WTC11 (cell line): Measurements from ENCODE around the gene RNU1-4.
"Not testable (repeated sequence)": the region's sequence is repeated elsewhere in the genome, so short reads cannot be mapped to it uniquely, and the experiment has no call there.

ENCODE experiments used
- ATF1 ChIP-seq: sonication (generic); formaldehyde crosslinking; IDR thresholded peaks from 2 replicates; pipeline ENCODE4 v1.8.1; 2023; ENCODE audit warnings: mild to moderate bottlenecking, moderate library complexity, missing genetic modification reagents
- CREB1 ChIP-seq: sonication (generic); formaldehyde crosslinking; IDR thresholded peaks from 2 replicates; pipeline ENCODE4 v1.8.0; 2023; ENCODE audit warnings: mild to moderate bottlenecking, missing genetic modification reagents
- FOXP1 ChIP-seq: sonication (generic); formaldehyde crosslinking; IDR thresholded peaks from 2 replicates; pipeline ENCODE4 v1.8.0; 2022; ENCODE audit warnings: missing genetic modification reagents, mild to moderate bottlenecking, moderate library complexity, borderline replicate concordance
- IRF2 ChIP-seq: sonication (generic); formaldehyde crosslinking; IDR thresholded peaks from 2 replicates; pipeline ENCODE4 v1.8.0; 2022; ENCODE audit warnings: low read depth, missing genetic modification reagents, borderline replicate concordance
- JAZF1 ChIP-seq: fragments of 250-450 bp; sonication (Bioruptor Pico); IDR thresholded peaks from 2 replicates; pipeline ENCODE4 v1.9.0; 2021; ENCODE audit warnings: moderate library complexity, mild to moderate bottlenecking, inconsistent platforms
- MLX ChIP-seq: sonication (generic); formaldehyde crosslinking; IDR thresholded peaks from 2 replicates; pipeline ENCODE4 v1.8.1; 2023; ENCODE audit warnings: mild to moderate bottlenecking, missing genetic modification reagents, moderate library complexity
- NR3C1 ChIP-seq: sonication (generic); formaldehyde crosslinking; conservative IDR thresholded peaks from 2 replicates; pipeline ENCODE4 v1.8.1; 2023; ENCODE audit warnings: low read depth, mild to moderate bottlenecking, missing genetic modification reagents
- SP1 ChIP-seq: sonication (generic); formaldehyde crosslinking; conservative IDR thresholded peaks from 2 replicates; pipeline ENCODE4 v1.8.1; 2022; ENCODE audit warnings: missing genetic modification reagents
- TEAD4 ChIP-seq: sonication (generic); formaldehyde crosslinking; IDR thresholded peaks from 2 replicates; pipeline ENCODE4 v1.8.0; 2022; ENCODE audit warnings: mild to moderate bottlenecking, missing genetic modification reagents
- TP53 ChIP-seq: sonication (generic); formaldehyde crosslinking; IDR thresholded peaks from 2 replicates; pipeline ENCODE4 v1.8.1; 2023; ENCODE audit warnings: mild to moderate bottlenecking, missing genetic modification reagents
- USF2 ChIP-seq: sonication (generic); formaldehyde crosslinking; IDR thresholded peaks from 2 replicates; pipeline ENCODE4 v1.8.1; 2023; ENCODE audit warnings: mild to moderate bottlenecking, missing genetic modification reagents, moderate library complexity
- TF ChIP-seq, protein P1 (sequence below): fragments of 200-600 bp; IDR thresholded peaks from 2 replicates; pipeline ENCODE4 v1.8.0; 2022; ENCODE audit warnings: antibody characterized with exemption
- TF ChIP-seq, protein P2 (sequence below): sonication (generic); formaldehyde crosslinking; IDR thresholded peaks from 2 replicates; pipeline ENCODE4 v1.8.1; 2023; ENCODE audit warnings: mild to moderate bottlenecking, missing genetic modification reagents
- TF ChIP-seq, protein P3 (sequence below): sonication (generic); formaldehyde crosslinking; conservative IDR thresholded peaks from 2 replicates; pipeline ENCODE4 v1.8.1; 2023; ENCODE audit warnings: mild to moderate bottlenecking, low read depth, missing genetic modification reagents, moderate library complexity

DNA sequence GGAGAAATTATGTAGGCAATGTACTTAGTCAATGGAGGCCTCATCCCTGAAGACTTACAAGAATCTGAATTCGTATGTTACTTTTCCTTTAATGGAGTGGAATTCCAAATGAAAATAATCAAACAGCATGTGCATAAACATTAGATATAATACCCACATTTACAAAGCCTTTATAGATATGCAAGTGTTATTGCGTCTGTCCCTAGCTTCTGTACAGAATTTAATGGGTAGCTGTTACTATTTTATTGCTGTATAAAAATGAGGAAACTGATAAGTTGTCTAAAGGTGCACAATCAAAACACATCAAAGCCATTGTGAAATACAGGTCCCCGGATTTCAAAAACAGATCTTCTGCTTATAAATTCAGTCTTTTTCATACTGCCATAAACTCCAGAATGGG, 12.5 kb downstream of the RNU1-4 start:
- TF ChIP-seq, protein P1, sequence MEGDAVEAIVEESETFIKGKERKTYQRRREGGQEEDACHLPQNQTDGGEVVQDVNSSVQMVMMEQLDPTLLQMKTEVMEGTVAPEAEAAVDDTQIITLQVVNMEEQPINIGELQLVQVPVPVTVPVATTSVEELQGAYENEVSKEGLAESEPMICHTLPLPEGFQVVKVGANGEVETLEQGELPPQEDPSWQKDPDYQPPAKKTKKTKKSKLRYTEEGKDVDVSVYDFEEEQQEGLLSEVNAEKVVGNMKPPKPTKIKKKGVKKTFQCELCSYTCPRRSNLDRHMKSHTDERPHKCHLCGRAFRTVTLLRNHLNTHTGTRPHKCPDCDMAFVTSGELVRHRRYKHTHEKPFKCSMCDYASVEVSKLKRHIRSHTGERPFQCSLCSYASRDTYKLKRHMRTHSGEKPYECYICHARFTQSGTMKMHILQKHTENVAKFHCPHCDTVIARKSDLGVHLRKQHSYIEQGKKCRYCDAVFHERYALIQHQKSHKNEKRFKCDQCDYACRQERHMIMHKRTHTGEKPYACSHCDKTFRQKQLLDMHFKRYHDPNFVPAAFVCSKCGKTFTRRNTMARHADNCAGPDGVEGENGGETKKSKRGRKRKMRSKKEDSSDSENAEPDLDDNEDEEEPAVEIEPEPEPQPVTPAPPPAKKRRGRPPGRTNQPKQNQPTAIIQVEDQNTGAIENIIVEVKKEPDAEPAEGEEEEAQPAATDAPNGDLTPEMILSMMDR = not testable (repeated sequence)
- TF ChIP-seq ATF1 (CRISPR knock-in tag); NR3C1 (CRISPR knock-in tag); IRF2 (CRISPR knock-in tag); TEAD4 (CRISPR knock-in tag); TP53 (CRISPR knock-in tag); MLX (CRISPR knock-in tag); SP1 (CRISPR knock-in tag); JAZF1 (CRISPR knock-in tag); USF2; CREB1; FOXP1 (CRISPR knock-in tag): not testable (repeated sequence)
- TF ChIP-seq, protein P2, sequence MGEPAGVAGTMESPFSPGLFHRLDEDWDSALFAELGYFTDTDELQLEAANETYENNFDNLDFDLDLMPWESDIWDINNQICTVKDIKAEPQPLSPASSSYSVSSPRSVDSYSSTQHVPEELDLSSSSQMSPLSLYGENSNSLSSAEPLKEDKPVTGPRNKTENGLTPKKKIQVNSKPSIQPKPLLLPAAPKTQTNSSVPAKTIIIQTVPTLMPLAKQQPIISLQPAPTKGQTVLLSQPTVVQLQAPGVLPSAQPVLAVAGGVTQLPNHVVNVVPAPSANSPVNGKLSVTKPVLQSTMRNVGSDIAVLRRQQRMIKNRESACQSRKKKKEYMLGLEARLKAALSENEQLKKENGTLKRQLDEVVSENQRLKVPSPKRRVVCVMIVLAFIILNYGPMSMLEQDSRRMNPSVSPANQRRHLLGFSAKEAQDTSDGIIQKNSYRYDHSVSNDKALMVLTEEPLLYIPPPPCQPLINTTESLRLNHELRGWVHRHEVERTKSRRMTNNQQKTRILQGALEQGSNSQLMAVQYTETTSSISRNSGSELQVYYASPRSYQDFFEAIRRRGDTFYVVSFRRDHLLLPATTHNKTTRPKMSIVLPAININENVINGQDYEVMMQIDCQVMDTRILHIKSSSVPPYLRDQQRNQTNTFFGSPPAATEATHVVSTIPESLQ (CRISPR knock-in tag) = not testable (repeated sequence)
- TF ChIP-seq, protein P3, sequence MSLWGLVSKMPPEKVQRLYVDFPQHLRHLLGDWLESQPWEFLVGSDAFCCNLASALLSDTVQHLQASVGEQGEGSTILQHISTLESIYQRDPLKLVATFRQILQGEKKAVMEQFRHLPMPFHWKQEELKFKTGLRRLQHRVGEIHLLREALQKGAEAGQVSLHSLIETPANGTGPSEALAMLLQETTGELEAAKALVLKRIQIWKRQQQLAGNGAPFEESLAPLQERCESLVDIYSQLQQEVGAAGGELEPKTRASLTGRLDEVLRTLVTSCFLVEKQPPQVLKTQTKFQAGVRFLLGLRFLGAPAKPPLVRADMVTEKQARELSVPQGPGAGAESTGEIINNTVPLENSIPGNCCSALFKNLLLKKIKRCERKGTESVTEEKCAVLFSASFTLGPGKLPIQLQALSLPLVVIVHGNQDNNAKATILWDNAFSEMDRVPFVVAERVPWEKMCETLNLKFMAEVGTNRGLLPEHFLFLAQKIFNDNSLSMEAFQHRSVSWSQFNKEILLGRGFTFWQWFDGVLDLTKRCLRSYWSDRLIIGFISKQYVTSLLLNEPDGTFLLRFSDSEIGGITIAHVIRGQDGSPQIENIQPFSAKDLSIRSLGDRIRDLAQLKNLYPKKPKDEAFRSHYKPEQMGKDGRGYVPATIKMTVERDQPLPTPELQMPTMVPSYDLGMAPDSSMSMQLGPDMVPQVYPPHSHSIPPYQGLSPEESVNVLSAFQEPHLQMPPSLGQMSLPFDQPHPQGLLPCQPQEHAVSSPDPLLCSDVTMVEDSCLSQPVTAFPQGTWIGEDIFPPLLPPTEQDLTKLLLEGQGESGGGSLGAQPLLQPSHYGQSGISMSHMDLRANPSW (CRISPR knock-in tag) = not testable (repeated sequence)
